LNCaP clone FGC (cell line): ENCODE results near the gene SPDYC.
A peak's percentile ranks its signal among the peaks of the same experiment; 100 is the strongest.
"Not testable (repeated sequence)": the region's sequence is repeated elsewhere in the genome, so short reads cannot be mapped to it uniquely, and the experiment has no call there.

Experiments used
- DNase-seq: peaks from one replicate; pipeline ENCODE4 v3.0.0-alpha.2; 2011; ENCODE audit warnings: low read depth
- H3K4me3 ChIP-seq: 2 replicates; pipeline ENCODE4 v1.5.1; 2011; ENCODE audit warnings: mild to moderate bottlenecking, low read depth, low read length, control low read depth
- TF ChIP-seq, protein P1 (sequence below): IDR thresholded peaks from 2 replicates; pipeline ENCODE4 v1.5.1; 2012; ENCODE audit warnings: mild to moderate bottlenecking; ENCODE audit not compliant: control insufficient read depth, insufficient read depth; ENCODE audit errors: extremely low read depth

The SPDYC gene

DNA sequence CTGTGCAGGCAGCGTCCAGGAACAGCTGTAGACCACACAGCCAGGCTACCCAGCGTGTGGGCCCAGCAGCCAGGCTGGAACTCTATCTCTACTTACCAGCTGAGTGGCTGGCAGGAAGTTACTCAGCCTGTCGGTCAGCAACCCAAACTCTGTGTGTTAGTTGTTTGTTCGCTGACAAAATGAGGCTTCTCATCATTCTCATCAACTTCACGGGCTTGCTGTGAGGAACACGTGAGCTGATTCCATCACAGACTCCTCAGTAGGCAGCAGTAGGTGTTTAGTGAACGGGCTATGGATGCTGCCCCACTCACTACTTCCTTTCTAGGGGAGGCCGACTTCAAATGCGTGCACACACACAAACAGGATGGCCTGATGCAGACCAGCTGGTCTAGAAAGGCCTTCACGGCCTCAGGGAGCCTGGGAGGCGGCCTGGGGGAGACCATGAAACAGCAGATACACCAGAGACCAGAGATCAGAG, 830 bp upstream of the SPDYC start:
- DNase-seq = no peak
- TF ChIP-seq, protein P1, sequence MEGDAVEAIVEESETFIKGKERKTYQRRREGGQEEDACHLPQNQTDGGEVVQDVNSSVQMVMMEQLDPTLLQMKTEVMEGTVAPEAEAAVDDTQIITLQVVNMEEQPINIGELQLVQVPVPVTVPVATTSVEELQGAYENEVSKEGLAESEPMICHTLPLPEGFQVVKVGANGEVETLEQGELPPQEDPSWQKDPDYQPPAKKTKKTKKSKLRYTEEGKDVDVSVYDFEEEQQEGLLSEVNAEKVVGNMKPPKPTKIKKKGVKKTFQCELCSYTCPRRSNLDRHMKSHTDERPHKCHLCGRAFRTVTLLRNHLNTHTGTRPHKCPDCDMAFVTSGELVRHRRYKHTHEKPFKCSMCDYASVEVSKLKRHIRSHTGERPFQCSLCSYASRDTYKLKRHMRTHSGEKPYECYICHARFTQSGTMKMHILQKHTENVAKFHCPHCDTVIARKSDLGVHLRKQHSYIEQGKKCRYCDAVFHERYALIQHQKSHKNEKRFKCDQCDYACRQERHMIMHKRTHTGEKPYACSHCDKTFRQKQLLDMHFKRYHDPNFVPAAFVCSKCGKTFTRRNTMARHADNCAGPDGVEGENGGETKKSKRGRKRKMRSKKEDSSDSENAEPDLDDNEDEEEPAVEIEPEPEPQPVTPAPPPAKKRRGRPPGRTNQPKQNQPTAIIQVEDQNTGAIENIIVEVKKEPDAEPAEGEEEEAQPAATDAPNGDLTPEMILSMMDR = no peak
- no peak overlapping the region for H3K4me3 ChIP-seq

DNA sequence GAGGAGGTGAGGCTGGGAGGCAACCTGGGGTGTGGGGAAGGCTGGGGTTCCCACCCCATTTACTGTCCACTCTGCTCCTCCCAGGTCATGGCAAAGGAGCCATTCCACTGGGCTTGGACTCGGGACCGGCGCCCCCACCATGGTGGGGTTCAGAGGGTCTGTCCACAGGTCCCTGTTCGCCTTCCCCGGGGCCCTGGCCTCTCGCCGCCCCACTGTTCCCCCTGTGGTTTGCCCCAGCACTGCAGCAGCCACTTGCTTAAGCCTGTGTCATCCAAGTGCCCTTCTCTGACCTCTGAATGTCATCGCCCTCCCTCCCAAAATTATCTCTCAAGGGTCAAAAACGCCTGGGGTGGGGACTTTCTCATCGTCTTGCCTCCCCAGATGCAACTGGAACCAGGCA, 2.6 kb downstream of the SPDYC start:
- no peak for DNase-seq
- H3K4me3 ChIP-seq = no peak overlapping the region
- TF ChIP-seq, protein P1 = no peak

DNA sequence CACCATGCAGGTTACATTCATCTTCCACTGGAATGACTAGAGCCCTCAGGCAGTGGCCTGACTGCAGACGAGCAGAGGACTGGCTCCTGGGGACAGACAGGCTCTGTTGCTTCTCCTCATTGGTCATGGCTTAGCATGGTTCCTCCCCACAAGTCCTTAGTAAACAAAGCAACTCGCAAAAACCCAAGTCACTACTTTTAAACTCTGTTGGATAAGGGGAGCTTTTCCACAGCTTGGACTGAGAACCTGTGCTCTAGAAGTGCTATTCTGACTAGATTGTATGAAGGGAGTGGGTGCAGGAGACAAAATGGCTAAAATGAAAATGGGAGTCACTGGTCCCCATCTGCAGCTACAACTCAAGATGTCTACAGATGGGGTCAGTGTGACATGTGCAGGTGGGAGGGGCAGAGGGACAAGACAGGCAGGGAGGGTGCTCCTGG, 4.6 kb downstream of the SPDYC start:
- H3K4me3 ChIP-seq, DNase-seq: not testable (repeated sequence)

DNA sequence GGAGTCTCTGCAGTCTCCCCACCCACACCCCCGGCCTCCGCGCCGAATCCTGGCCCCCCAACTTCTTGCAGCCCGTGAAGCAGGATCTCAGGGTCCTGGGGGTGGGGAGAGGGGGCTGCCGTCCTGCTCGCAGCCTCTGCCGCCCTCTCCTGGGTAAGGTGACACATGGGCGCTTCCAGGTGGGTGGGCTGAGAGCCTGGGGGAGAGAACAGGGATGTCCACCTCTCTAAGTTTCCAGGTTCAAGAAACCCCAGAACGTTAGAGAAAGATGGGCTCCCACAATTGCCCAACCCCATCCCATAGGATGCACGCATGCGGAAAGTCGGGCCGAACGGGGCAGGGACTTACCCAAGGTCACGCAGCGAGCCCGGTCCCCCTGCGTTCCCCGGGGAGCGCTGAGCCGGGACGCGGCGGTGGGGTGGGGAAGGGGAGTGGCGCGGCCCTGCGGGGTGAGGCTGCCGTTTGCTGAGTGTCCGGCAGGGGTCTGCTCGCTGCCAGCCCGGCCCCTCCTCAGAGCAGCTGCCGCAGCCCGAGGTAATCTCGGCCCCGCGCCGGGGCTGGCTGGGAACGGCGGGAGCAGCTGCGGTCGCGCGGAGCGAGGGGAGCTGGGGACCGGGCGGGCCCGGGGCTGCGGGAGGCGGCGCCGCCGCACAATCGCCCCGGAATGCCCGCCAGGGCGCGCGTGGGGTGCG, 11.0 kb downstream of the SPDYC start:
- H3K4me3 ChIP-seq = peak overlapping the region; percentile 85
- no peak for DNase-seq
- TF ChIP-seq, protein P1 = peak; percentile 49

DNA sequence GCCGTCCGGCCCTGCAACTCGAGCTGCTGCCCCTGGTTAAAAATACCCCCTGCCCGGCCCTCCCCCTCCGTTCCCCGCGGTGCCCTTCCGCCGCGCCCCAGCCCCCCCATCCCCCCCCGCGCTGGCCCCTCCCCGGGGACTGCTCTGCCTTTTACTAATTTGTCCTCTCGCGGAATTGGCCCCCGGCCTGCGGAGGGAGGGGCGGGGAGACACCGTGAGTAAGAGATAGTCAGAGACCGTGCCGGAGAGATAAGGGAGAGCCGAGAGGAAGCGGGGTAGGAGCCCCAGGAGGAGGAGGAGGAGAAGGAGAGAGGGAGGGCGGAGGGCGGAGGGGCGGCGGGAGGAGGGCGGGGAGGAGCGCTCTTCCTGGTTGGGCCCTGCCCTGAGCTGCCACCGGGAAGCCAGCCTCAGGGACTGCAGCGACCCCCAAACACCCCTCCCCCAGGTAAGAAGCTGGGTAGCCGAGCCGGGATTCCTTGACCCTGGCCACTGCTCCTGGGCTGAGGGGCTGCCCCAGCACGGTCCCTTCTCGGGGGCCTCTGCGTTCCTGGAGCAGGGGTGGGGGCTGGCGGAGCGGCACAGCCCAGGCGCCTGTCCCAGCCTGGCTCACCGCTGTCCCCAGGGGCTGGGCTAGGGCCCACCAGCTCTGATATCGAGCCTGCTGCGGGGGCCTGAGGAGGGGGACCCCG, 11.7 kb downstream of the SPDYC start, which contains the start of gene CAPN1:
Gene CAPN1, plus strand, starts transcription at position 360 of the 689 bp plus-strand sequence. CDS start 774 bp downstream, outside the sequence.
- TF ChIP-seq, protein P1 = no peak
- peak within 1 kb of the TSS; percentile 85 for H3K4me3 ChIP-seq
- DNase-seq = no peak

DNA sequence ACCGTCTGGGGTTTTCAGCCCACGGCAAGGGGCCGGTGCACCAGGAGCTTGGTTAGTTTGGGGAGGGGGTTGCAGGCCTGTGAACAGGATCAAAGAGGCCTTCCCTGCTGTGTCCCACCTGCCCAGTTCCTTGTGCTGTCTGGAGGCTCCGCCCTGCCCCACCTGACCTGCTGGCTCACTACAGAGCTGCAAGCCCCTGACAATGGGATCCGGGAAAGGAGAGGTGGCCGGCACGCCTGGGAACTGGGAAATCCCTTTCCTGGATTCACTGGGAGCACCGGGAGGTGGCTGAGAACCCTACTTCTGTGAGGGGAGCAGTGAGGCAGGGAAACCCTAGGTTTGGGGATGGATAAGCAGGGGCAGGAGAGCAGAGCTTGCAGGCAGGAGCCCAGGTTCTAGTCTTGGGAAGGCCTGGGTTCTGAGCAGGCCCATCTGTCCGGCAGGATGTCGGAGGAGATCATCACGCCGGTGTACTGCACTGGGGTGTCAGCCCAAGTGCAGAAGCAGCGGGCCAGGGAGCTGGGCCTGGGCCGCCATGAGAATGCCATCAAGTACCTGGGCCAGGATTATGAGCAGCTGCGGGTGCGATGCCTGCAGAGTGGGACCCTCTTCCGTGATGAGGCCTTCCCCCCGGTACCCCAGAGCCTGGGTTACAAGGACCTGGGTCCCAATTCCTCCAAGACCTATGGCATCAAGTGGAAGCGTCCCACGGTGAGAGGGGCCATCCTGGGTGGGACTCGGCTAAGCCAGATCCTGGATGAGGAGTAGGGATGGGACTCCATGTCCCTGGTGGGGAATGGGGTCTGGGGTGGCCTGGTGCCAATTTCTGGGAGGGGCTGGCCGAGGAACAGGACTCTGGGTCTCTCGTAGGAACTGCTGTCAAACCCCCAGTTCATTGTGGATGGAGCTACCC, 12.5 kb downstream of the SPDYC start:
- no peak for DNase-seq
- TF ChIP-seq, protein P1 = no peak

More for the DNA sequence above, 12.5 kb downstream of the SPDYC start:
- H3K4me3 ChIP-seq = peak overlapping the region; percentile 85
